GM19452 (cell line): ENCODE measurements around the gene TBC1D14.
"Not testable (repeated sequence)": the region's sequence is repeated elsewhere in the genome, so short reads cannot be mapped to it uniquely, and the experiment has no call there.

Experiments
- ATAC-seq: cut with Tn5 transposase; IDR thresholded peaks from one replicate; pipeline ENCODE4 v1.9.1; 2021; ENCODE audit not compliant: unreplicated experiment

Gene TBC1D14

GRCh38 chr4:6889736-6890324, 19.8 kb upstream of the TBC1D14 start:
- no peak for ATAC-seq

GRCh38 chr4:6890358-6890757, 19.3 kb upstream of the TBC1D14 start:
- ATAC-seq: no peak

GRCh38 chr4:6890971-6891370, 18.7 kb upstream of the TBC1D14 start:
- ATAC-seq: not testable (repeated sequence)

GRCh38 chr4:6891436-6892170, 18.0 kb upstream of the TBC1D14 start:
- no peak for ATAC-seq

GRCh38 chr4:6892190-6892908, 17.3 kb upstream of the TBC1D14 start:
- no peak for ATAC-seq

- ATAC-seq: no peak
Measured at GRCh38 chr4:6892909-6893202, 16.8 kb upstream of the TBC1D14 start.

GRCh38 chr4:6893449-6894085, 16.1 kb upstream of the TBC1D14 start:
- no peak for ATAC-seq

GRCh38 chr4:6894086-6894478, 15.5 kb upstream of the TBC1D14 start:
- ATAC-seq: no peak

- ATAC-seq: no peak
Measured at GRCh38 chr4:6894528-6895498, 14.8 kb upstream of the TBC1D14 start.

- ATAC-seq: no peak
Measured at GRCh38 chr4:6896035-6896434, 13.6 kb upstream of the TBC1D14 start.

GRCh38 chr4:6898763-6899162, 10.9 kb upstream of the TBC1D14 start:
- no peak for ATAC-seq

- no peak for ATAC-seq
Measured at GRCh38 chr4:6900181-6900812, 9.3 kb upstream of the TBC1D14 start.

GRCh38 chr4:6900956-6901355, 8.7 kb upstream of the TBC1D14 start:
- ATAC-seq: no peak

- no peak for ATAC-seq
Measured at GRCh38 chr4:6901669-6902317, 7.8 kb upstream of the TBC1D14 start.

- no peak for ATAC-seq
Measured at GRCh38 chr4:6902318-6903042, 7.1 kb upstream of the TBC1D14 start.

GRCh38 chr4:6905516-6906445, 3.8 kb upstream of the TBC1D14 start:
- no peak for ATAC-seq

GRCh38 chr4:6906486-6906885, 3.1 kb upstream of the TBC1D14 start:
- ATAC-seq: not testable (repeated sequence)

- ATAC-seq: no peak
Measured at GRCh38 chr4:6907658-6908191, 1.9 kb upstream of the TBC1D14 start.
